Pancreas (tissue), 10 donors: ENCODE results near the gene IQCM. TPM values are rescaled to one million over a fixed set of nuclear protein-coding genes. Genes with fewer than 3 reads are reported as not detected.

Source experiments
- ATAC-seq, 4 donors: fragments of 200-7000 bp; cut with Tn5 transposase; one replicate each; pipeline versions ENCODE4 v1.8.0 to v1.9.1; 2020; ENCODE audit warnings: mild to moderate bottlenecking in 4 of 4, moderate library complexity in 4 of 4
- DNase-seq, 6 donors: peaks; one replicate each; pipeline ENCODE4 v3.0.0-alpha.2; 2020
- FAIRE-seq: peaks from 2 replicates; lab custom pipeline; 2012; peaks lifted over from hg19 to GRCh38; lab: Jason Lieb, UNC
- H3K27ac ChIP-seq, 4 donors: fragments of 200-600 bp; sonication (generic); 1 replicate in 3 of 4; 2 replicates in 1 of 4; pipeline versions ENCODE4 v1.5.0 to v1.8.0; 2020
- H3K27me3 ChIP-seq, 4 donors: fragments of 200-600 bp; one replicate each; pipeline ENCODE4 v1.8.0; 2021
- H3K36me3 ChIP-seq, 3 donors: fragments of 200-600 bp; sonication (generic) in 1 of 3; one replicate each; pipeline versions ENCODE4 v1.5.0 to v1.8.0; 2020 to 2021
- H3K4me1 ChIP-seq, 3 donors: fragments of 200-600 bp; one replicate each; pipeline ENCODE4 v1.8.0; 2021
- H3K4me3 ChIP-seq, 4 donors: fragments of 200-600 bp; sonication (generic) in 2 of 4; one replicate each; pipeline versions ENCODE4 v1.5.0 to v1.8.0; 2020 to 2021
- H3K9me3 ChIP-seq, 4 donors: fragments of 200-600 bp; one replicate each; pipeline ENCODE4 v1.8.0; 2021
- CTCF ChIP-seq, 4 donors: fragments of 200-600 bp; sonication (generic) in 3 of 4; IDR thresholded peaks; one replicate each; pipeline versions ENCODE4 v1.5.0 to v1.8.0; 2021; ENCODE audit warnings: antibody characterized with exemption in 4 of 4
- WGBS, 2 donors: extraction: QIAGEN DNeasy Blood & Tissue Kit; methylation state at CpG; one replicate each; pipeline ENCODE4 v1.1.7; 2013; 5-methylcytosine and 5-hydroxymethylcytosine counted together
- intact Hi-C, 3 donors: fragments of 100-400 bp; cut with DNase I; formaldehyde crosslinking; loops; one replicate each; pipeline versions ENCODE4 v1.11.1 to v1.14.2; 2022
- polyA plus RNA-seq, 2 donors: library from polyadenylated mRNA; stranded (reverse); fragments of 200-250 nt; gene quantifications; one replicate each; pipeline ENCODE4 v1.2.3, GENCODE V29; 2013
- total RNA-seq, 6 donors: library from RNA; stranded (reverse); fragmentation: NEBNext Ultra II Directional in 4 of 6; extraction: Animal tissue kit (Norgen Biotek cat#: 25700) in 4 of 6; gene quantifications; one replicate each; pipeline versions ENCODE4 v1.2.1 to v1.2.4, GENCODE V29; 2021 to 2023
- donor health status: healthy with polysubstance abuse.
- donor health status: DM: no; HTN: no; CAD: no; lungs with moderate emphysema.
- donor health status: DM: no; HTN: no; CAD: no.
- donor health status: control.
- donor health status: control.
- donor health status: Bipolar disorder and iron deficiency.
- donor health status: DM: yes; HTN: yes; CAD: no.
- donor health status: DM: no; HTN: no; CAD: no.
- donor health status: DM: no; HTN: no; CAD: no.
- donor health status: DM: yes; HTN: yes; CAD: no.

Gene IQCM
- total and polyA plus RNA-seq, 8 donors, result not detected

- no peak for TF ChIP-seq CTCF (IDR thresholded peaks at IDR 0.05)
- intact Hi-C loops, result no loop called here
- Histone ChIP-seq H3K4me1 (no peaks in the 10 kb centered on the region), H3K9me3 (no peaks in the 10 kb centered on the region), H3K4me3 (no peak overlapping the region), H3K27ac (no peak overlapping the region), H3K27me3 (no peaks in the 10 kb centered on the region), H3K36me3 (no peaks in the 10 kb centered on the region)
- DNase-seq (no peak), ATAC-seq (no peak), FAIRE-seq (no peak)
- WGBS, 2 donors, result 37 to 46% methylated on average over 4 of the region's 4 CpGs
Measured at GRCh38 chr4:149823769-149824221, 8.2 kb upstream of the IQCM start.

GRCh38 chr4:149801416-149801815 lies 14.2 kb downstream of the IQCM start:
- Histone ChIP-seq H3K9me3 (no peaks in the 10 kb centered on the region), H3K4me3 (no peak overlapping the region), H3K4me1 (no peaks in the 10 kb centered on the region), H3K27me3 (no peaks in the 10 kb centered on the region), H3K36me3 (no peaks in the 10 kb centered on the region), H3K27ac (no peak overlapping the region)
- TF ChIP-seq CTCF (IDR thresholded peaks at IDR 0.05), result no peak
- intact Hi-C loops, result no loop called here
- DNase-seq, result no peak
- 28 to 41% methylated on average over 2 of the region's 2 CpGs for WGBS, 2 donors
- no peak for FAIRE-seq
- ATAC-seq, result no peak

- Histone ChIP-seq H3K4me1 (no peaks in the 10 kb centered on the region), H3K27ac (no peak overlapping the region), H3K36me3 (no peaks in the 10 kb centered on the region), H3K27me3 (no peaks in the 10 kb centered on the region), H3K9me3 (no peaks in the 10 kb centered on the region), H3K4me3 (no peak overlapping the region)
- WGBS, 2 donors, result 57 to 82% methylated on average over 1 of the region's 1 CpG
- no peak for TF ChIP-seq CTCF (IDR thresholded peaks at IDR 0.05)
- FAIRE-seq (no peak), ATAC-seq (no peak), DNase-seq (no peak)
- intact Hi-C loops, result no loop called here
Measured at GRCh38 chr4:149799546-149799945, 16.1 kb downstream of the IQCM start.

- FAIRE-seq (no peak), ATAC-seq (no peak), DNase-seq (no peak)
- no peaks in the 10 kb centered on the region for H3K4me1 ChIP-seq
- intact Hi-C loops, result no loop called here
- no peak overlapping the region for H3K4me3 ChIP-seq
- H3K36me3 ChIP-seq, result no peaks in the 10 kb centered on the region
- H3K27ac ChIP-seq, result no peak overlapping the region
- H3K27me3 ChIP-seq, result no peaks in the 10 kb centered on the region
- TF ChIP-seq CTCF (IDR thresholded peaks at IDR 0.05), result no peak
- no peaks in the 10 kb centered on the region for H3K9me3 ChIP-seq
Measured at GRCh38 chr4:149796381-149796780, 19.3 kb downstream of the IQCM start.

- intact Hi-C loops, result no loop called here
- no peaks in the 10 kb centered on the region for H3K4me1 ChIP-seq
- H3K4me3 ChIP-seq, result no peak overlapping the region
- H3K27me3 ChIP-seq, result no peaks in the 10 kb centered on the region
- WGBS, 2 donors, result 55 to 59% methylated on average over 4 of the region's 4 CpGs
- no peak for ATAC-seq
- H3K9me3 ChIP-seq, result no peaks in the 10 kb centered on the region
- H3K36me3 ChIP-seq, result no peaks in the 10 kb centered on the region
- DNase-seq, result no peak
- H3K27ac ChIP-seq, result no peak overlapping the region
- TF ChIP-seq CTCF (IDR thresholded peaks at IDR 0.05), result no peak
- FAIRE-seq, result no peak
Measured at GRCh38 chr4:149795256-149795655, 20.4 kb downstream of the IQCM start.
